NT2/D1 (cell line): ENCODE measurements around the gene MBNL2.

ENCODE experiments used
- YY1 ChIP-seq: IDR thresholded peaks from 2 replicates; pipeline ENCODE4 v1.6.1; 2011; ENCODE audit not compliant: insufficient read length, insufficient read depth
- ZNF274 ChIP-seq: IDR thresholded peaks from 2 replicates; pipeline ENCODE4 v1.6.1; 2011; ENCODE audit warnings: mild to moderate bottlenecking, low read depth, low read length

GRCh38 chr13:97191142-97191541 is 31.0 kb upstream of the MBNL2 start:
- TF ChIP-seq ZNF274 (no peak), YY1 (no peak)
